Measurements from ENCODE around the gene CFAP68.
"Not testable (repeated sequence)": the region's sequence is repeated elsewhere in the genome, so short reads cannot be mapped to it uniquely, and the experiment has no call there.

Gene CFAP68

DNA sequence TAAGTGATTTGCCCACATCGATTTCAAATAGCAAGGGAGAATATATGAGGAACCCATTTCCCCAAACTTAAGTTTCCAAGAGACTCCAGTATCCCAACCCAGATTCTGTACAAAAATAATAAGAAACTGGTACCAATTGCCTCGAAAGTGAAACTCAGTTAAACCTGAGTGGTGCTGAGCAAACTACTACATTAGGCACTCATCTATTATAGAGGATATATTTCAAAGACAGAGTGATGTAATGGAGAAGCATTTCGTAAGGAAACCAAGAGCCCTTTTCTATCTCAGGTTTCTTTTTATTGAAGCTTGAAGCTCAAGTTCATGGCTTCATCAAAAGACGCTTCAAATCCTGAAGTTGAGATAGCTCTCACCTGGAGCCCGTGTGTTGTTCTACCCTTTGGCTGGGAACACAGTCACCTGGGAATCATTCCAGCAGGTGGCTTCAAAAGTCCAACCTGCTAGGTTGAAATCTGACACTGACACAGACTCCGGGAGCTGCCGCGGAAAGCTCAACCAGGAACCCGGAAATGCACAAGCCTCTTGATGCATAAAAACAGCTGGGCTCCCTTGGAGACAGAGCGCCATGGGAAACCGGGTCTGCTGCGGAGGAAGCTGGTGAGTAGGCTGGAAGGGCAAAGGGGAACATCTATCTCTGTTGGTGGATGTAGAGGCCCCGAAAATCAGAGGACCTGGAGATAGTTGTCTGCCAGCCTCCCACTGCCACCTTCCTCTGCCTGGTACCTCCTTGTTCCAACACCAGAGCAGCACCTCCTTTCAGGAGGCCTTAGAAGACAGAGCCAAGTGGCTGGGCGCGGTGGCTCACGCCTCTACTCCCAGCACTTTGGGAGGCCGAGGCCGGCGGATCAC lies 39.3 kb downstream of the CFAP68 start, which contains the start of gene C11orf52:
C11orf52 (plus strand) TSS at position 524 of the 867 bp plus-strand sequence; CDS start at position 584, 60 bp downstream.
- peak; percentile 84 for DNase-seq

DNA sequence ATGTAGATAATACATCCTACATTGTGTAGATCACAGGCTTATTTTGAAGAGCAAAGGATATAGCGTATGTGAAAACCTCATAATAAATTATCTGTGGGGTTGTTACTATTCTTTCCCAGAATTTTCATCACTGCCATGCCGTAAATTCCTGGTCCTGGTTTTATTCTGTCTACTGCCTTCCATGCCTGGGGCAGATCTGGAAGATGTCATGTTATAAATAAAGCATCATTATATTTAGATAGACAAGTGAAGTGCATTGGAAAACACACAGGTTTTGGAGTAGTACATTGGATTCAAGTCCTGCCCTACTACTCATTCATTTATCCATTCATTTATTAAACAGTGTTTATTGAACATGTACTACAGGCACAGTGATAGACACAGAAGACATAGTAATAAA lies 41.6 kb downstream of the CFAP68 start:
- no peak for DNase-seq

DNA sequence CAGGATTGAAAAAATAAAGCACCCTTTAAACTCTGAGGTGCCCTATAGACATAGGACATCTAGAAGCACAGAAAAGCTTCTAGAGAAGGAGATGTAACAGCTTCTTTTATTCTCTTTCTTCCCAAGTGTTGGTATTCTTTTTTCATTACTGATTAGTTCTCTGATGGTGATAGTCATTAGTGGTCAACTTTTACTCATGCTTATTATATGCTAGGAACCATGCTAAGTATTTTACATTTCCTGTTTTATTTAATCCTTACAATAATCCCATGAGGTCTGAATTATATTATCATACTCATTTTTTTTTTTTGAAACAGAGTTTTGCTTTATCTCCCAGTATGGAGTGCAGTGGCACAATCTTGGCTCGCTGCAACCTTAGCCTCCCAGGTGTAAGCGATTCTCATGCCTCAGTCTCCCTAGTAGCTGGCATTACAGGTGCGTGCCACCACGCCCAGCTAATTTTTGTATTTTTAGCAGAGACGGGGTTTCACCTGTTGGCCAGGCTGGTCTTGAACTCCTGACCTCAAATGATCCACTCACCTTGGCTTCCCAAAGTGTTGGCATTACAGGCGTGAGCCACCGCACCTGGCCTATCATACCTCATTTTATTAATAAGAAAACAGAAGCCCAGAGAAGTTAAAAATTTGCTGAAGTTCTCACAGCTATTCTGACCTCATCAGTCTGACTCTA lies 42.3 kb downstream of the CFAP68 start:
- no peak for DNase-seq

- no peak for DNase-seq
These were observed 43.5 kb downstream of the CFAP68 start for GRCh38 chr11:111922803-111923202.

- no peak for DNase-seq
These were observed 44.0 kb downstream of the CFAP68 start for GRCh38 chr11:111923351-111923788.

- DNase-seq: no peak
These were observed 44.6 kb downstream of the CFAP68 start for GRCh38 chr11:111923951-111924350.

GRCh38 chr11:111925953-111926352 lies 46.6 kb downstream of the CFAP68 start:
- no peak for DNase-seq

- peak; percentile 98 for DNase-seq
These were observed 47.4 kb downstream of the CFAP68 start for GRCh38 chr11:111926505-111927391.

GRCh38 chr11:111930472-111930871 lies 51.1 kb downstream of the CFAP68 start:
- no peak for DNase-seq

GRCh38 chr11:111932611-111932950 lies 53.2 kb downstream of the CFAP68 start:
- no peak for DNase-seq

DNA sequence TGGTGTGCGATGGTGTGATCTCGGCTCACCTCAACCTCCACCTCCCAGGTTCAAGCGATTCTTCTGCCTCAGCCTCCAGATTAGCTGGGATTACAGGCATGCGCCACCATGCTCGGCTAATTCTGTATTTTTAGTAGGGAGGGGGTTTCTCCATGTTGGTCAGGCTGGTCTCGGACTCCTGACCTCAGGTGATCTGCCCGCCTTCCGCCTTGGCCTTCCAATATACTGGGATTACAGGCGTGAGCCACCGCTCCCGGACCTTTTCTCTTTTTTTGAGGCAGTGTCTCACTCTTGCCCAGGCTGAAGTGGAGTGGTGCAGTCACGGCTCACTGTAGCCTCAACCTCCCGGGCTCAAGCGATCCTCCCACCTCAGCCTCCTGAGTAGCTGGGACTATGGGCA lies 53.8 kb downstream of the CFAP68 start:
- not testable (repeated sequence) for DNase-seq

DNA sequence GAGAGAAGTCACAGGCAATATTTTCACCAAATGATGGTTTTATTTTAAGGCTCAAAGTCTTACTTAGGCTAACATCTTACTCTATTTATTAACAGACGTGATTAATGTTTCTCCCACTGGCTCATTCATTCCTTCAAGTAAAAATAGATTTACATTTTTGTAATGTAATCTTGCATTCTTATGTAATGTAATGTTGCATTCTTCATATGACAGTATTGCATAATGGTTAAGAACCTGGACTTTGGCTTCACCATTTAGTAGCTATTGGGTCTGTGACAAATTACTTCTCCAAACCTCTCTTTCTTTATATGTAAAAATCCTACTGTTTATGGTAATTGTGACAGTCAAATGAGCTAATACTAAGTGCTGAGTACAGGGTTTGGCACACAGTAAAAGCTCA lies 54.5 kb downstream of the CFAP68 start:
- DNase-seq: no peak

GRCh38 chr11:111934306-111934705 lies 55.0 kb downstream of the CFAP68 start:
- DNase-seq: no peak
